Adrenal gland (tissue), 12 donors: Measurements from ENCODE around the gene GSG1. TPM values are rescaled to one million over a fixed set of nuclear protein-coding genes. Genes with fewer than 3 reads are reported as not detected.
A peak's percentile ranks its signal among the peaks of the same experiment; 100 is the strongest.

Source experiments
- DNase-seq, 7 donors: peaks; one replicate each; pipeline ENCODE4 v3.0.0-alpha.2; 2019 to 2020
- H3K27ac ChIP-seq, 5 donors: fragments of 200-600 bp; sonication (generic) in 4 of 5; 1 replicate in 3 of 5; 2 replicates in 2 of 5; pipeline versions ENCODE4 v1.5.1 to v1.8.0; 2016 to 2020; ENCODE audit warnings: mild to moderate bottlenecking in 1 of 5
- H3K27me3 ChIP-seq: fragments of 200-600 bp; 2 replicates; pipeline ENCODE4 v1.8.0; 2021
- H3K36me3 ChIP-seq, 2 donors: fragments of 200-600 bp; replicated peaks in 1 of 2; 1 replicate in 1 of 2; 2 replicates in 1 of 2; pipeline versions ENCODE4 v1.5.1 to v1.8.0; 2018 to 2022
- H3K4me1 ChIP-seq, 2 donors: fragments of 200-600 bp; replicated peaks in 1 of 2; 1 replicate in 1 of 2; 2 replicates in 1 of 2; pipeline versions ENCODE4 v1.5.1 to v1.8.0; 2018 to 2021
- H3K4me3 ChIP-seq, 4 donors: fragments of 200-600 bp; sonication (generic) in 3 of 4; one replicate each; pipeline ENCODE4 v1.5.1; 2016 to 2018
- H3K9me3 ChIP-seq, 3 donors: fragments of 200-600 bp; sonication (generic) in 1 of 3; replicated peaks in 1 of 3; 1 replicate in 2 of 3; 2 replicates in 1 of 3; pipeline versions ENCODE4 v1.5.1 to v1.8.0; 2016 to 2021
- CTCF ChIP-seq, 6 experiments: fragments of 450-650 bp in 4 of 6; fragments of 200-600 bp in 2 of 6; sonication (generic) in 1 of 6; IDR thresholded peaks; 1 replicate in 5 of 6; 2 replicates in 1 of 6; pipeline versions ENCODE4 v1.5.1 to v1.8.0; 2016 to 2021; ENCODE audit warnings: antibody characterized with exemption in 6 of 6, mild to moderate bottlenecking in 2 of 6, moderate library complexity in 1 of 6
- POLR2A ChIP-seq, 2 donors: fragments of 450-650 bp; IDR thresholded peaks; one replicate each; pipeline ENCODE4 v1.6.1; 2017; ENCODE audit warnings: antibody characterized with exemption in 2 of 2, mild to moderate bottlenecking in 2 of 2, moderate library complexity in 1 of 2
- WGBS, 4 donors: extraction: QIAGEN DNeasy Blood & Tissue Kit in 2 of 4; methylation state at CpG; one replicate each; pipeline versions ENCODE4 v1.1.5 to v1.1.7; 2013 to 2017; 5-methylcytosine and 5-hydroxymethylcytosine counted together
- intact Hi-C, 2 donors: fragments of 100-400 bp; cut with DNase I; formaldehyde crosslinking; loops; one replicate each; pipeline versions ENCODE4 v1.14.1 to v1.15.0; 2022 to 2023
- polyA plus RNA-seq, 3 donors: library from polyadenylated mRNA; stranded (reverse); fragments of 200-250 nt in 2 of 3; fragments of 350-450 nt in 1 of 3; fragmentation: Illumina TruSeq in 1 of 3; extraction: RNeasy Lipid Tissue Mini Kit (QIAGEN cat#74804) in 1 of 3; gene quantifications; one replicate each; pipeline ENCODE4 v1.2.3, GENCODE V29; 2013 to 2014
- total RNA-seq, 9 donors: library from RNA; depleted of rRNA in 4 of 9; stranded (reverse); fragments of >200 nt in 4 of 9; fragments of 120-200 nt in 1 of 9; fragmentation: NEBNext Ultra II Directional in 1 of 9; extraction: Animal tissue kit (Norgen Biotek cat#: 25700) in 1 of 9; gene quantifications; one replicate each; pipeline versions ENCODE4 v1.1.0 to v1.2.4, GENCODE V29; 2013 to 2023
- donor health status: healthy with polysubstance abuse.
- donor health status: Bipolar disorder and iron deficiency.
- donor health status: DM: yes; HTN: yes; CAD: no.
- donor health status: DM: no; HTN: no; CAD: no.
- donor health status: DM: no; HTN: no; CAD: no.
- donor health status: DM: yes; HTN: yes; CAD: no.

The GSG1 gene
- total and polyA plus RNA-seq, 12 donors = not detected

DNA sequence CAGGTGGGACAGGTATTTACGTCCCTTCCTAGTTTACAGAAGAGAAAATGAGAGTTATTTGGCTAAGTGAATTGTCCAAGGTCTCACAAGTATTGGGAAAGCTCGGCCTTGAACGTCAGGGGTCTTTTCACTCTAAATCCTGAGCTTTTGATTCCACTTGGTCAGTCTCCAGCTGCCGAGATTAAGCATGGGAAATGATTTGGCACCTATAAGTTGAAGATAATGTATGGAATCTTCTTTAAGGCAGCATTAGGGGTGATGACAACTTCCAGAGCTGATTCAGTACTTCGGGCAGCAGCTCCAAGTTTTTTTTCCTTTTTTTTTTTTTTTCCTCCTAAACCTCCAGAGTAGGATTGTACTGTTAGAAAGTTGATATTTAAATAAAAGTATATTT is 58.6 kb downstream of the GSG1 start:
- TF ChIP-seq POLR2A (IDR thresholded peaks at IDR 0.05) (no peak), CTCF (IDR thresholded peaks at IDR 0.05) (no peak)
- Histone ChIP-seq H3K36me3 (no peaks in the 10 kb centered on the region), H3K9me3 (no peaks in the 10 kb centered on the region), H3K4me1 (peaks cover 0 to 18% of the 10 kb centered on the region in 2 donors), H3K4me3 (peak overlapping the region; percentile 77 to 99 (median 90)), H3K27ac (peak overlapping the region in 2 of 5 donors; percentile 32 to 58), H3K27me3 (no peaks in the 10 kb centered on the region)
- intact Hi-C loops = no loop called here
- peak in 1 of 7 donors; percentile 35 for DNase-seq
- 6 to 8% (median 6%) methylated on average over 4 to 5 of the region's 5 CpGs for WGBS, 4 donors

- intact Hi-C loops = no loop called here
- H3K4me1 ChIP-seq = peaks cover 0 to 14% of the 10 kb centered on the region in 2 donors
- peak in 1 of 6 experiments; percentile 17 for TF ChIP-seq CTCF (IDR thresholded peaks at IDR 0.05)
- no peak for TF ChIP-seq POLR2A (IDR thresholded peaks at IDR 0.05)
- peak within 1 kb of the TSS in 3 of 5 donors; percentile 32 to 58 (median 39) for H3K27ac ChIP-seq
- no peaks in the 10 kb centered on the region for H3K27me3 ChIP-seq
- peak; percentile 55 to 80 (median 72) for DNase-seq
- H3K9me3 ChIP-seq = no peaks in the 10 kb centered on the region
- H3K36me3 ChIP-seq = no peaks in the 10 kb centered on the region
- peak within 1 kb of the TSS; percentile 77 to 99 (median 90) for H3K4me3 ChIP-seq
- 1 to 33% (median 3%) methylated on average over 7 to 74 of the region's 74 CpGs for WGBS, 4 donors
Observed at GRCh38 chr12:13044002-13044905, 59.2 kb downstream of the GSG1 start, which contains the start of gene FAM234B. Gene FAM234B (plus strand): TSS chr12:13044381. CDS start chr12:13044404, 23 bp downstream.

DNA sequence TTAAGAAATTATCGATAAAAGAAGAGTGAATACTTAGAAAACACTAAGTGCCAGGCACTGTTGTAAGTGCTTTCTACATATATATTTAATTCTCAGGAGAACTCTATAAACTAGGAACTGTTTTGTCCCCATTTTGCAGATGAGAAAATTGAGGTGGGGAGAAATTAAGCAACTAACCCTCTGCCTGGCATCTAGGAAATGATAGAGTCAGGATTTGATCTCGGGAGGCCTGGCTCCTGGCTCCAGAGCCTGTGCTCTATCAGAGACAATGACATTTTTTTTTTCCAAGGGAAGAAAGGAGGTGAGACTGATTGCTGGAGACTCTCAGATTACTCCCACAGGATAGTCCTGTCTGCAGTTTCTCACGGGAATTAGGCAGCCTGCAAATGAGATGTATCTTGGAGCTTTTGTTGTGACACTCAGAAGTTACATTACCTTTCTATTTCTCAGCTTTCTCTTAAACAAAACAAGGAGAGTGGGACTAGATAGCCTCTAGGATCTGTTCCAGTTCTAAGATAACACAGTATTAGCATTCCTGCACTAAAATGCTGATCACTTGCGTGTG is 60.7 kb downstream of the GSG1 start:
- no peaks in the 10 kb centered on the region for H3K9me3 ChIP-seq
- 83 to 86% (median 85%) methylated on average over 4 of the region's 4 CpGs for WGBS, 4 donors
- no peaks in the 10 kb centered on the region for H3K36me3 ChIP-seq
- DNase-seq = no peak
- peaks cover 0 to 14% of the 10 kb centered on the region in 2 donors for H3K4me1 ChIP-seq
- TF ChIP-seq CTCF (IDR thresholded peaks at IDR 0.05) (no peak), POLR2A (IDR thresholded peaks at IDR 0.05) (no peak)
- no peak overlapping the region for H3K4me3 ChIP-seq
- H3K27ac ChIP-seq = no peak overlapping the region
- H3K27me3 ChIP-seq = no peaks in the 10 kb centered on the region
- intact Hi-C loops = no loop called here

DNA sequence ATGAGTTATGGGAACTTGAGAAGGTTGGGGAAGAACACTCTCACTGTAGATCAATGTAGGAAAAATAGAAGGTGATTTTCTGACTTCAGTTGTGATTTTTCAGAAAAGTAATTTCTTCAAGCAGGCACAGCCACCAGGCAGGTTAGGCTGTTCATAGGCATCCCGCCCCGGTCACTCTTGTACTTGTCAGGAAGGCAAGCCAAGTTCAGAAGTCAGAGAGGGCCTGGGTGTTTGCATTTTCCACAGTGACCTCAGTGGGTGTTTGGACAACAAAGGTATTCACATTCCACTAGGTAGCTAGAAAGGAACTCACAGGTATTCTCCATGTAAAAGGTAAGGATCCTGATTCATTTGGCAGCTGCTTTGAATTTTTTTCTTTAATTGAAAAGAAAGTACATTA is 62.2 kb downstream of the GSG1 start:
- Histone ChIP-seq H3K4me1 (peaks cover 0 to 14% of the 10 kb centered on the region in 2 donors), H3K4me3 (no peak overlapping the region), H3K27me3 (no peaks in the 10 kb centered on the region), H3K9me3 (no peaks in the 10 kb centered on the region), H3K27ac (no peak overlapping the region), H3K36me3 (no peaks in the 10 kb centered on the region)
- TF ChIP-seq CTCF (IDR thresholded peaks at IDR 0.05) = no peak
- no peak for TF ChIP-seq POLR2A (IDR thresholded peaks at IDR 0.05)
- 89 to 98% (median 95%) methylated on average over 2 of the region's 2 CpGs for WGBS, 4 donors
- no peak for DNase-seq
- intact Hi-C loops = no loop called here
